ENCODE results near the gene SMIM23. TPM values are rescaled to one million over a fixed set of nuclear protein-coding genes. Genes with fewer than 3 reads are reported as not detected.

Gene SMIM23
- total RNA-seq, 2 experiments from 2014 or later = not detected

- Mint-ChIP-seq H3K27ac (no peak overlapping the region), H3K4me1 (no peaks in the 10 kb centered on the region), H3K4me3 (no peak overlapping the region), H3K27me3 (peaks cover 6% of the 10 kb centered on the region), H3K36me3 (no peaks in the 10 kb centered on the region), H3K9me3 (ENCODE audit: low read depth) (no peaks in the 10 kb centered on the region)
- DNase-seq = no peak
- ATAC-seq = no peak
- CTCF ChIA-PET = no interaction called here
Measured at GRCh38 chr5:171782332-171782966, 3.2 kb upstream of the SMIM23 start.

GRCh38 chr5:171783051-171783450 lies 2.6 kb upstream of the SMIM23 start:
- no peaks in the 10 kb centered on the region for H3K9me3 Mint-ChIP-seq (ENCODE audit: low read depth)

GRCh38 chr5:171789353-171789752 lies 3.7 kb downstream of the SMIM23 start:
- Mint-ChIP-seq H3K9me3 (ENCODE audit: low read depth) (no peaks in the 10 kb centered on the region), H3K4me3 (no peak overlapping the region)

More at GRCh38 chr5:171783051-171783450, 2.6 kb upstream of the SMIM23 start:
- DNase-seq (no peak), ATAC-seq (no peak)
- peaks cover 6% of the 10 kb centered on the region for H3K27me3 Mint-ChIP-seq
- CTCF ChIA-PET = no interaction called here
- H3K4me1 Mint-ChIP-seq = no peaks in the 10 kb centered on the region
- no peak overlapping the region for H3K27ac Mint-ChIP-seq
- no peaks in the 10 kb centered on the region for H3K36me3 Mint-ChIP-seq
- H3K4me3 Mint-ChIP-seq = no peak overlapping the region

GRCh38 chr5:171790408-171790807 lies 4.8 kb downstream of the SMIM23 start:
- no peak overlapping the region for H3K4me3 Mint-ChIP-seq
- H3K9me3 Mint-ChIP-seq (ENCODE audit: low read depth) = no peaks in the 10 kb centered on the region
- DNase-seq (no peak), ATAC-seq (no peak)
- CTCF ChIA-PET = no interaction called here
- H3K36me3 Mint-ChIP-seq = no peaks in the 10 kb centered on the region
- peaks cover 7% of the 10 kb centered on the region for H3K27me3 Mint-ChIP-seq
- no peak overlapping the region for H3K27ac Mint-ChIP-seq
- no peaks in the 10 kb centered on the region for H3K4me1 Mint-ChIP-seq

More at GRCh38 chr5:171789353-171789752, 3.7 kb downstream of the SMIM23 start:
- Mint-ChIP-seq H3K4me1 (no peaks in the 10 kb centered on the region), H3K27me3 (peaks cover 7% of the 10 kb centered on the region), H3K36me3 (no peaks in the 10 kb centered on the region), H3K27ac (no peak overlapping the region)
- CTCF ChIA-PET = no interaction called here
- DNase-seq = no peak
- no peak for ATAC-seq

- DNase-seq (no peak), ATAC-seq (no peak)
- no peak overlapping the region for H3K4me3 Mint-ChIP-seq
- CTCF ChIA-PET = no interaction called here
- no peaks in the 10 kb centered on the region for H3K4me1 Mint-ChIP-seq
- H3K36me3 Mint-ChIP-seq = no peaks in the 10 kb centered on the region
- no peaks in the 10 kb centered on the region for H3K9me3 Mint-ChIP-seq (ENCODE audit: low read depth)
- H3K27ac Mint-ChIP-seq = no peak overlapping the region
- H3K27me3 Mint-ChIP-seq = peaks cover 4% of the 10 kb centered on the region
Measured at GRCh38 chr5:171794470-171794960, 8.9 kb downstream of the SMIM23 start.

GRCh38 chr5:171795381-171795780 lies 9.8 kb downstream of the SMIM23 start:
- CTCF ChIA-PET = no interaction called here
- H3K36me3 Mint-ChIP-seq = no peaks in the 10 kb centered on the region
- H3K4me3 Mint-ChIP-seq = no peak overlapping the region
- ATAC-seq (no peak), DNase-seq (no peak)
- no peak overlapping the region for H3K27ac Mint-ChIP-seq
- H3K27me3 Mint-ChIP-seq = peaks cover 4% of the 10 kb centered on the region
- H3K9me3 Mint-ChIP-seq (ENCODE audit: low read depth) = no peaks in the 10 kb centered on the region
- no peaks in the 10 kb centered on the region for H3K4me1 Mint-ChIP-seq

- Mint-ChIP-seq H3K9me3 (ENCODE audit: low read depth) (no peaks in the 10 kb centered on the region), H3K4me3 (no peak overlapping the region), H3K27me3 (peaks cover 4% of the 10 kb centered on the region), H3K4me1 (no peaks in the 10 kb centered on the region), H3K36me3 (no peaks in the 10 kb centered on the region), H3K27ac (no peak overlapping the region)
- CTCF ChIA-PET = no interaction called here
- DNase-seq (no peak), ATAC-seq (no peak)
Measured at GRCh38 chr5:171796436-171796835, 10.8 kb downstream of the SMIM23 start.

- no peak for DNase-seq
- H3K36me3 Mint-ChIP-seq = no peaks in the 10 kb centered on the region
Measured at GRCh38 chr5:171797543-171797942, 11.9 kb downstream of the SMIM23 start.

GRCh38 chr5:171798418-171798817 lies 12.8 kb downstream of the SMIM23 start:
- DNase-seq (no peak), ATAC-seq (no peak)
- Mint-ChIP-seq H3K4me1 (no peaks in the 10 kb centered on the region), H3K9me3 (ENCODE audit: low read depth) (no peaks in the 10 kb centered on the region), H3K4me3 (no peak overlapping the region), H3K27me3 (peaks cover 4% of the 10 kb centered on the region), H3K27ac (no peak overlapping the region), H3K36me3 (no peaks in the 10 kb centered on the region)
- CTCF ChIA-PET = no interaction called here

More at GRCh38 chr5:171797543-171797942, 11.9 kb downstream of the SMIM23 start:
- H3K4me1 Mint-ChIP-seq = no peaks in the 10 kb centered on the region
- CTCF ChIA-PET = no interaction called here
- no peaks in the 10 kb centered on the region for H3K9me3 Mint-ChIP-seq (ENCODE audit: low read depth)
- no peak for ATAC-seq
- no peak overlapping the region for H3K27ac Mint-ChIP-seq
- peaks cover 4% of the 10 kb centered on the region for H3K27me3 Mint-ChIP-seq
- H3K4me3 Mint-ChIP-seq = no peak overlapping the region

- no peak for ATAC-seq
- H3K4me3 Mint-ChIP-seq = no peak overlapping the region
- H3K27me3 Mint-ChIP-seq = peaks cover 24% of the 10 kb centered on the region
- DNase-seq = no peak
- CTCF ChIA-PET = interaction anchor here (1.0 kb wide), 1 partner anchor 19 kb away, joined by 3 read pairs; no protein-coding TSS in a partner anchor
- H3K9me3 Mint-ChIP-seq (ENCODE audit: low read depth) = no peaks in the 10 kb centered on the region
- H3K27ac Mint-ChIP-seq = no peak overlapping the region
- no peaks in the 10 kb centered on the region for H3K36me3 Mint-ChIP-seq
- no peaks in the 10 kb centered on the region for H3K4me1 Mint-ChIP-seq
Measured at GRCh38 chr5:171801839-171802238, 16.2 kb downstream of the SMIM23 start.

GRCh38 chr5:171805746-171806145 lies 20.1 kb downstream of the SMIM23 start:
- no peaks in the 10 kb centered on the region for H3K4me1 Mint-ChIP-seq
- H3K36me3 Mint-ChIP-seq = no peaks in the 10 kb centered on the region
- no peak overlapping the region for H3K27ac Mint-ChIP-seq
- ATAC-seq (no peak), DNase-seq (no peak)
- CTCF ChIA-PET = no interaction called here
- no peak overlapping the region for H3K4me3 Mint-ChIP-seq
- peaks cover 37% of the 10 kb centered on the region for H3K27me3 Mint-ChIP-seq
- H3K9me3 Mint-ChIP-seq (ENCODE audit: low read depth) = no peaks in the 10 kb centered on the region

- Mint-ChIP-seq H3K36me3 (no peaks in the 10 kb centered on the region), H3K4me1 (no peaks in the 10 kb centered on the region), H3K9me3 (ENCODE audit: low read depth) (no peaks in the 10 kb centered on the region), H3K27me3 (peaks cover 37% of the 10 kb centered on the region), H3K27ac (no peak overlapping the region), H3K4me3 (no peak overlapping the region)
- CTCF ChIA-PET = interaction anchor here (0.6 kb wide), 1 partner anchor 290 kb away, joined by 3 read pairs; no protein-coding TSS in a partner anchor
- ATAC-seq (no peak), DNase-seq (no peak)
Measured at GRCh38 chr5:171806976-171807747, 21.5 kb downstream of the SMIM23 start.

- no peaks in the 10 kb centered on the region for H3K9me3 Mint-ChIP-seq (ENCODE audit: low read depth)
- peaks cover 33% of the 10 kb centered on the region for H3K27me3 Mint-ChIP-seq
- no peak for ATAC-seq
- CTCF ChIA-PET = no interaction called here
- DNase-seq = no peak
- H3K4me3 Mint-ChIP-seq = no peak overlapping the region
- no peak overlapping the region for H3K27ac Mint-ChIP-seq
- no peaks in the 10 kb centered on the region for H3K36me3 Mint-ChIP-seq
- H3K4me1 Mint-ChIP-seq = no peaks in the 10 kb centered on the region
Measured at GRCh38 chr5:171808453-171808852, 22.8 kb downstream of the SMIM23 start.

GRCh38 chr5:171808951-171809350 lies 23.3 kb downstream of the SMIM23 start:
- CTCF ChIA-PET = no interaction called here
- DNase-seq (no peak), ATAC-seq (no peak)
- no peak overlapping the region for H3K27ac Mint-ChIP-seq
- H3K36me3 Mint-ChIP-seq = no peaks in the 10 kb centered on the region
- peaks cover 30% of the 10 kb centered on the region for H3K27me3 Mint-ChIP-seq
- no peaks in the 10 kb centered on the region for H3K9me3 Mint-ChIP-seq (ENCODE audit: low read depth)
- no peaks in the 10 kb centered on the region for H3K4me1 Mint-ChIP-seq
- H3K4me3 Mint-ChIP-seq = no peak overlapping the region
